NCI-H226 (cell line): ENCODE measurements around the gene CEMIP2.
A peak's percentile ranks its signal among the peaks of the same experiment; 100 is the strongest.
"Not testable (repeated sequence)": the region's sequence is repeated elsewhere in the genome, so short reads cannot be mapped to it uniquely, and the experiment has no call there.

ENCODE experiments used
- DNase-seq: peaks from one replicate; pipeline ENCODE4 v3.0.0-alpha.2; 2015

CEMIP2 gene

GRCh38 chr9:71672573-71672972 lies 95.7 kb downstream of the CEMIP2 start:
- no peak for DNase-seq

GRCh38 chr9:71671289-71671688 lies 97.0 kb downstream of the CEMIP2 start:
- DNase-seq = no peak

GRCh38 chr9:71670121-71670520 lies 98.2 kb downstream of the CEMIP2 start:
- DNase-seq = no peak

GRCh38 chr9:71669284-71669995 lies 98.9 kb downstream of the CEMIP2 start:
- DNase-seq = no peak

- DNase-seq = no peak
These were observed 99.6 kb downstream of the CEMIP2 start for GRCh38 chr9:71668717-71669116.

GRCh38 chr9:71665247-71665646 lies 103.1 kb downstream of the CEMIP2 start:
- no peak for DNase-seq

- DNase-seq = no peak
These were observed 103.7 kb downstream of the CEMIP2 start for GRCh38 chr9:71664566-71664965.

- no peak for DNase-seq
These were observed 104.3 kb downstream of the CEMIP2 start for GRCh38 chr9:71663931-71664459.

GRCh38 chr9:71663216-71663615 lies 105.1 kb downstream of the CEMIP2 start:
- DNase-seq = no peak

GRCh38 chr9:71662082-71662481 lies 106.2 kb downstream of the CEMIP2 start:
- no peak for DNase-seq

GRCh38 chr9:71657276-71657675 lies 111.0 kb downstream of the CEMIP2 start:
- not testable (repeated sequence) for DNase-seq

GRCh38 chr9:71656496-71656895 lies 111.8 kb downstream of the CEMIP2 start:
- no peak for DNase-seq

- no peak for DNase-seq
These were observed 112.5 kb downstream of the CEMIP2 start for GRCh38 chr9:71655778-71656177.

GRCh38 chr9:71655141-71655540 lies 113.2 kb downstream of the CEMIP2 start:
- DNase-seq = no peak

- DNase-seq = no peak
These were observed 115.8 kb downstream of the CEMIP2 start for GRCh38 chr9:71652480-71652879.

- DNase-seq = no peak
These were observed 119.9 kb downstream of the CEMIP2 start for GRCh38 chr9:71648453-71648852.

- peak; percentile 80 for DNase-seq
These were observed 121.2 kb downstream of the CEMIP2 start for GRCh38 chr9:71647094-71647591.

GRCh38 chr9:71646131-71646530 lies 122.2 kb downstream of the CEMIP2 start:
- no peak for DNase-seq

GRCh38 chr9:71644819-71645362 lies 123.4 kb downstream of the CEMIP2 start:
- DNase-seq = no peak

GRCh38 chr9:71643330-71643729 lies 125.0 kb downstream of the CEMIP2 start:
- DNase-seq = no peak

GRCh38 chr9:71642056-71642455 lies 126.3 kb downstream of the CEMIP2 start:
- no peak for DNase-seq

- no peak for DNase-seq
These were observed 129.7 kb downstream of the CEMIP2 start for GRCh38 chr9:71638627-71639026.

GRCh38 chr9:71637926-71638325 lies 130.4 kb downstream of the CEMIP2 start:
- peak; percentile 16 for DNase-seq

- peak; percentile 9 for DNase-seq
These were observed 130.9 kb downstream of the CEMIP2 start for GRCh38 chr9:71637375-71637774.
